Breast epithelium (tissue), 3 donors: ENCODE measurements around the gene IQGAP3.
"Not testable (repeated sequence)": the region's sequence is repeated elsewhere in the genome, so short reads cannot be mapped to it uniquely, and the experiment has no call there.

Experiments
- CTCF ChIP-seq, 3 donors: fragments of 450-650 bp; IDR thresholded peaks; one replicate each; pipeline ENCODE4 v1.5.1; 2016 to 2017; ENCODE audit warnings: antibody characterized with exemption in 3 of 3, mild to moderate bottlenecking in 3 of 3, moderate library complexity in 3 of 3
- POLR2A ChIP-seq: fragments of 450-650 bp; IDR thresholded peaks from one replicate; pipeline ENCODE4 v1.6.1; 2016; ENCODE audit warnings: antibody characterized with exemption, mild to moderate bottlenecking, moderate library complexity
- POLR2AphosphoS5 ChIP-seq, 3 donors: sonication (generic); formaldehyde crosslinking; IDR thresholded peaks; one replicate each; pipeline ENCODE4 v1.6.1; 2017; ENCODE audit warnings: antibody characterized with exemption in 3 of 3

- not testable (repeated sequence) for TF ChIP-seq CTCF (IDR thresholded peaks at IDR 0.05); POLR2AphosphoS5 (IDR thresholded peaks at IDR 0.05); POLR2A
Observed at GRCh38 chr1:156607344-156607743, 35.0 kb upstream of the IQGAP3 start.
